Stimulated activated CD8-positive, alpha-beta memory T cell treated with anti-CD3 and anti-CD28 coated beads, Interleukin-7, amount 100 ng/mL, for 4 hours (primary cell): Measurements from ENCODE around the gene PCLO.
"Not testable (repeated sequence)": the region's sequence is repeated elsewhere in the genome, so short reads cannot be mapped to it uniquely, and the experiment has no call there.

Experiments used
- DNase-seq, 2 donors: peaks; one replicate each; pipeline ENCODE4 v3.0.0-alpha.2; 2020; ENCODE audit warnings: low read depth in 2 of 2

The PCLO gene

GRCh38 chr7:82736633-82737032 is 426.1 kb downstream of the PCLO start:
- DNase-seq, result no peak

GRCh38 chr7:82732677-82733076 is 430.0 kb downstream of the PCLO start:
- no peak for DNase-seq

- no peak for DNase-seq
Measured at GRCh38 chr7:82729172-82730030, 433.3 kb downstream of the PCLO start.

GRCh38 chr7:82726038-82726800 is 436.5 kb downstream of the PCLO start:
- DNase-seq, result no peak

- no peak for DNase-seq
Measured at GRCh38 chr7:82723411-82723810, 439.3 kb downstream of the PCLO start.

- no peak for DNase-seq
Measured at GRCh38 chr7:82722946-82723345, 439.7 kb downstream of the PCLO start.

- DNase-seq, result no peak
Measured at GRCh38 chr7:82715344-82715743, 447.3 kb downstream of the PCLO start.

- DNase-seq, result no peak
Measured at GRCh38 chr7:82714883-82715282, 447.8 kb downstream of the PCLO start.

GRCh38 chr7:82713506-82713905 is 449.2 kb downstream of the PCLO start:
- no peak for DNase-seq

- DNase-seq, result not testable (repeated sequence)
Measured at GRCh38 chr7:82706344-82706743, 456.3 kb downstream of the PCLO start.

GRCh38 chr7:82705517-82706260 is 457.0 kb downstream of the PCLO start:
- no peak for DNase-seq

GRCh38 chr7:82704121-82704520 is 458.6 kb downstream of the PCLO start:
- no peak for DNase-seq
